Stimulated activated CD4-positive, alpha-beta T cell treated with anti-CD3 and anti-CD28 coated beads, TNF-alpha, amount 100 ng/mL, for 48 hours (primary cell): Measurements from ENCODE around the gene EMX1.

Experiments used
- DNase-seq, 3 donors: peaks; one replicate each; pipeline ENCODE4 v3.0.0-alpha.2; 2020; ENCODE audit warnings: low read depth in 3 of 3

EMX1 gene

DNA sequence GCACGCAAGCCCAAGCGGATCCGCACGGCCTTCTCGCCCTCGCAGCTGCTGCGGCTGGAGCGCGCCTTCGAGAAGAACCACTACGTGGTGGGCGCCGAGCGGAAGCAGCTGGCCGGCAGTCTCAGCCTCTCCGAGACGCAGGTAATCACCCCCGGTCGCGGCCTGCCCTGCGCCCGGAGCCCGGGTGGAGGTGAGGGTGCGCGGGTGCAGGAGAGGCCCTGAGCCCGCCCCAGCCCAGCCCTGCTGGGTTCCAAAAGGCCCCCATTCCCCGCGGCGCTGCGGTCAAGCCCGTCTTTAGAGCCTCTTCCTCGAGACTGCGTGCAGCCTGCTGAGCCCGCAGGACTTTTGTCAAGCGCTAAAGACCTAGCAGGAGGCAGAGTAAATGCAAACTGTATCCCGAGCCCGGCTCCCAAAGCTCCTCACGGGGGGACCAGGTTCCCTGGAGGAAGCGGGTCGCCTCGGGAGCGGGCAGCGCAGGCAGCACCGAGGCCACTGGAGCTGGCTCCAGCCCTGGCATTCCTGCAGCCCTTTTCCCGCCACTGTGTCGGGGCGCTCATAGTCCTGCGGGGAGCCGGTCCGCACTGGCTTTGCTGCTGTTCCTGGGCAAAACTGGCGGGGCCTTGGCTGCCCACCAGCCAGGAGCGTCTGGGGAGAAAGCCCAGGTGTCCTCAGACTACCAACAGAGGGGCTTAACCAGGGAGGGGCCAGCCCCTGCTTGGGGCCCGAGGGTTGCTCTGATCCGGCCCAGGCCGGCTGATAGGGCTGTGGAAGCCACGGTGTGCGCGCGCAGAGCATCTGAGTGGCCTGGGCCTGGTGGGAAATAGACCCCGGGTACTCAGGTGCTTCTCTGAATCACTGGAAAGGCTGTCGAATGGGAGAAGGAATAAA lies 7.3 kb downstream of the EMX1 start:
- DNase-seq, result no peak

DNA sequence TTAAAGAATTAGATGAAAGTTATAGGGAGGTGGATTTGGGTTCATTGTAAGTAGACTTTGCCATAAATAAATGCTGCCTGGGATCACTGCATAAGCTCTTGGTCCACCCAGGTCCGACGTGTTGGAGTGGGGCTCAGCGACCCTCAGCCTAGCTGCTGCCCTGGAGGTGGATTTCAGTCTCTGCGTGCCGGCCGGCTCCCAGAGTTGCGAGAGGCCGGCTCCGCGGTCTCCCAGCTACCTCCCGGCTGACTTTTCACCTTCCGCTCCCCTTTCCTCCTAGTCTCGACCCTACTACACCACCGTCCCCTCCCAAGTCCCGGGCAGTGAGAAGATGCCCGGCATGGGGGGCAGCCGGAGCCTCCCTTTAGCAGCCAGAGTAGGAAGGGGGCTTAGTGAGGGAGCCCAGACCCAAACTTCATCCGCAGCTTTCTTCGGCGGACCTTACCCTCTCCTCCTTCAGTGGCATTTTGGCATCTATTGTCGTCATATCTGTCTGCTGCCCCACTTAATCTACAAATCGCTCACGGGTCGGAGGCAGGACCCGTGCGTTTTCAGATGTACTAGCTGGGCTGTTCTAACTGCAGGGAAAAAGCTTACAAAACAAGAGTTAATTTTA lies 8.1 kb downstream of the EMX1 start:
- no peak for DNase-seq

DNA sequence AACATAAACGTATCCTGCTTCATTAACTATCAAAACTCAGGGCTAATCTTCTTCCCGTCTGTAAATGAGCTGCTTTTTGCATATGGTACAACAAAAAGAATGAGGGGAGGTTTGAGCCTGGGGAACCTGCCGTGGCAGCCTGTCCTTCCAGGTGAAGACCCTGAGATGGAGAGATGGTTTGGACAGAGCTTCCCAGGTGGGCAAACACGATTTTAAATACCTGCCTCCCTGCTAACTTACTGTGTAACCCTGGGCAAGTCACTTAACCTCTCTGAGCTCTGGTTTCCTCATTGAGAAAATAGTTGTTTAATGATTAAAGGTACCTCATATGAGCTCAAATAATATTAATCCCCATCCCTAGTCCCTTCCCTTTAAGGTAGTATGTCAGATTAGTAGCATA lies 9.0 kb downstream of the EMX1 start:
- DNase-seq, result no peak

DNA sequence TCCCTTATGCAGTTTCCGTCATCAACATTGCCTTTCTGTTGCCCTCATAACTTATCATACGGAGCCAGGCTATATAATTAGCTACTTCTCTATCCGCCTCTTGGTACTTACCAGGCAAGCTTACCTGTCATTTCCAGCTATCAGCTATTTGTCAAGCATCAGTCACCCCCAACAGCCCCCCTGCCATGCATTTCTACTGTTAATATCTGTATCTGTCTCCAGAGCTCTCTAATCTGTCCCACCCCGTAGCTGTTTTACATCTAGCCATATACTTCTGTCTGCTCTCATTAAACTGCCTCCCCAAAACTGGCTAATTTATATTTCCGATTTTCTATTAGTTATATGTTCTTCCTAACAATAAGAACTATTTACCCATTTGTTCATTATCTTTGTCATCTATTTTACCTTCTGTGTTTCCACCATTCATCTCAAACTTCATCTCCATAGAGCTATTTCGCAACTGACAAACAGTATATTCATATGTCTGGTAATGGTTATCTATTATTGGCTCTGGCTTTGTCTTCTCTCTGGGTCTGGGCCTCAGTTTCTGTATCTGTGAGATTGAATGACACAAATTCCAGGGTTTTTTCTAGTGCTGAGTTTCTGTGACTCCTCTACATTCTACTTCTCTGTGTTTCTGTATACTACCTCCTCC lies 9.6 kb downstream of the EMX1 start:
- DNase-seq, result no peak

DNA sequence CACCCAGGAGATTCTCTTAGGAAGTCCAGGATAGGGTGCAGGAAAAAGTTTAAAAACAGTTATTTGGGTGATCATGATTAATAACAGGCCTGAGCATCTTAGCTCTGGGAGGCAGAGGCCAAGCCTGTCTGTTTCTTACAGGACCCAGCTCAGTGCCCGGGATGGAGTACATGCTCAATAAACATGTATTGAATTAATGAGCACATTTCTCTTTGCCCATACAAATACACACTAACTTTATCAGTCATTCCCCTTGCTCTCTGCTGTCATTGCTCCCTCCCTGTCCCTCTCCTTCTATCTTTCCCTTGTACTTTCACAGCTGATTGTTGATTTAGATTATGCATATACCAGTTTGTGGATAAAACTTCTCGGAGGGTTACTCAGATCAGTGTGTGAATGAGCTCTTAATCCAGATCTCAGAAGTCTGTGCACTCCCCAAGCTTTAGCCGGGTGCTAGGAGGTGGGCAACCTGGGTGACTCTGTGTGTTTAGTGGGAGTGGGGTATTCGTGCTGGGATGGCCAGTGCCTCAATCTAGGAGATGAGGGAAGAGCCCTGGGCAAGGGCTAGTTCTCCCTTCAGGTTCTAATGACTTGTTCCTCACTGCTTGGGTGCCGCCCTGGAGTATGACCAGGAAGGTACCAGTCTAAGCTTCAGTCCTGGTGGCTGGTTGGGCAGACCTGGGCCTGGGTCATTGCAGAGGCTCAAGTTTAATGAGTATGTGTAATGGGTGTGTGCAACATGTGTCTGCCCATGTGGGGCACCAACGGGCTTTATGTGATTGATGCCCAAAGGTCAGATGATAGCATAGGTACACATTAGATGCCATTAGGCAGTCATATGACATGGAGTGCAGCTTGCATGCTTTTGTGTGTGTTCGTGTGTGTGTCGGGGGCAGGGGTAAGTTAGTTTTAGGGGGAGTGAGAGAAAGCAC lies 10.6 kb downstream of the EMX1 start:
- no peak for DNase-seq

DNA sequence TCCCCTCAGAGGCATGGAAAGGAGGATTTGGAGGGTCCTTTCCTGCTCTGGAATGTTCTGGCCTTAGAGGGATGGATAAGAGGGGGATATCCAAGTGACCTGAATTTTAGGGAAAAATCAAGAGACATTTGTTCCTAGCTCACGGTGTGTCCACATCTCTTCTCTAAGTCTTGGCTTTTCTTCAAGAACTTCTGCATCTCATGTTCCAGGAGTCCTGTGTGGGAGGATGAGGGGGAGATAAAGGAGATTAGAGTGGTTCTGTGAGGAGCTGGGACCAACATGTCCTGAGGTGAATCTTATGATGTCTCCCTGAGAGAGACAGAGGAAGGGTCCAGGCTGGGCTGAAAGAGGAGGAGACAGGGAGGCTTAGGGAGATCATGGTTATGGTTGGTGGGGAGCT lies 11.7 kb downstream of the EMX1 start:
- no peak for DNase-seq

DNA sequence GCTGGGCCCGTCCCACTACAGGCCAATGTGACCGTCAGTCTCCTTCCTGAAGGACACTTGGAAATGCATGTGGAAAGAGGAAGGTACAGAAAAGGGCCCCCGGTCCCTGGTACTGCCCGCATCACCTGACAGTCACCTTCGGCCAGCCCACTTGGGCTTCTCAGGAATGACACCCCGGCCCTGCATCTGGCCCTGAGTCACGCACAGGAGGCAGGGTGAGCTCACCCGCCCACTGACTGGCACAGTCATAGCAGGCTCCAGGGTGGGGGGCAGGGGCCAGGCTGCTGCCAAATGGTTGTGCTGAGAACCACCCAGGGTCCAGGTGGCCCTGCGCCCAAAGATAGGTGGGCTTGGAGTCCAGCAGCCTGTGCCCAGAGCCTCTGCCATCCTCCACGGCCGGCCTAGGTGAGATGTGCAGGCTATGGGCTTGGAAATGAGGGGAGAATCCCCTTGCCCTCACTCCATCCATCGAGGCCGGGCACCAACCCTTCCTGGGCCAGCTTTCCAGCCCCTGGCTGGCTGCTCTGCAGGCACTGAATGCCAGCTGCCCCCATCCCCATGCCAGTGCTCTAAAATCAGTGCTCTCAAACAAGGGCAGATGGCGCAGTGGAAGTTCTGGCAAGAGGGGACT lies 14.1 kb downstream of the EMX1 start:
- no peak for DNase-seq

DNA sequence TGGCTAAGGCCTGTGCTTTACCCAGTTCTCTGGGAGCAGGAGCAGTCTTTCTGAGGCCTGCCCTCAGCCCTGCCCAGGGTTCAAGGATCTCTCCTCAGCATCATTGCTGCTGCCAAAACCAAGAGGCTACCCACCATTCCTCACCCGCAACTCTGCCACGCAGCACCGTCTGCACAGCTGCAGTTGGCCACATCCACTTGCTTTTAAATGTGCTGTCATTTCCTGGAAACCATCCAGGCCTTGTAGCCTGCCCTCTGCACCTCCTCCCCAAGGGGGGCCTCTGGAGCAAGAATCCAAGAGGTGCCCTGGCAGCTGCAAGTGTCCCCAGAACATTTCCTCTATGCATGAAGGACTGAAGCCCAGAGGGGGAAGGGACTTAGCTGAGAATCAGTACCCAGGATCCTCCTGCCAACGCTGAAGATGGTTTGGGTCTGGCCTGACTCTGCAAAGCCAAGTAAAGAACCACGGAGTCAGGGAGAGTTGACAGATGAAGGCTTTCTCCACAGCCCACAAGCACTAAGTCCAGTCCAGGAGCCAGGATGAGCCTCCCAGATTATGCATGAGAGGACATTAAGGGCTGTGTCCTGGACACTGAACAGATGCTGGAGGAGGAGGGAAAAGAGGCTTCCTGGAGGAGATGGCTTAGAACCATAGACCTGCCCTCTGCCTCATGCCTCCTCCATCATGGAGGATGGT lies 14.9 kb downstream of the EMX1 start:
- DNase-seq, result no peak

DNA sequence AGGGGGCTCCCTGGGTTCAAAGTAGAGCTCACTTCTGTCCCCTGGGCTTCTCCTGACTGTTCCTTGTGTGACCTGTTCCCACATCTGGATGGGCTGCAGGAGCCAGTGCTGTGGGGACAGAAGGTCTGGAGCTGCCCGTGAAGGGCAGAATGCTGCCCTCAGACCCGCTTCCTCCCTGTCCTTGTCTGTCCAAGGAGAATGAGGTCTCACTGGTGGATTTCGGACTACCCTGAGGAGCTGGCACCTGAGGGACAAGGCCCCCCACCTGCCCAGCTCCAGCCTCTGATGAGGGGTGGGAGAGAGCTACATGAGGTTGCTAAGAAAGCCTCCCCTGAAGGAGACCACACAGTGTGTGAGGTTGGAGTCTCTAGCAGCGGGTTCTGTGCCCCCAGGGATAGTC lies 15.5 kb downstream of the EMX1 start:
- DNase-seq, result no peak

DNA sequence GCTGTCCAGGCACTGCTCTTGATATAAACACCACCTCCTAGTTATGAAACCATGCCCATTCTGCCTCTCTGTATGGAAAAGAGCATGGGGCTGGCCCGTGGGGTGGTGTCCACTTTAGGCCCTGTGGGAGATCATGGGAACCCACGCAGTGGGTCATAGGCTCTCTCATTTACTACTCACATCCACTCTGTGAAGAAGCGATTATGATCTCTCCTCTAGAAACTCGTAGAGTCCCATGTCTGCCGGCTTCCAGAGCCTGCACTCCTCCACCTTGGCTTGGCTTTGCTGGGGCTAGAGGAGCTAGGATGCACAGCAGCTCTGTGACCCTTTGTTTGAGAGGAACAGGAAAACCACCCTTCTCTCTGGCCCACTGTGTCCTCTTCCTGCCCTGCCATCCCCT lies 15.9 kb downstream of the EMX1 start:
- no peak for DNase-seq

DNA sequence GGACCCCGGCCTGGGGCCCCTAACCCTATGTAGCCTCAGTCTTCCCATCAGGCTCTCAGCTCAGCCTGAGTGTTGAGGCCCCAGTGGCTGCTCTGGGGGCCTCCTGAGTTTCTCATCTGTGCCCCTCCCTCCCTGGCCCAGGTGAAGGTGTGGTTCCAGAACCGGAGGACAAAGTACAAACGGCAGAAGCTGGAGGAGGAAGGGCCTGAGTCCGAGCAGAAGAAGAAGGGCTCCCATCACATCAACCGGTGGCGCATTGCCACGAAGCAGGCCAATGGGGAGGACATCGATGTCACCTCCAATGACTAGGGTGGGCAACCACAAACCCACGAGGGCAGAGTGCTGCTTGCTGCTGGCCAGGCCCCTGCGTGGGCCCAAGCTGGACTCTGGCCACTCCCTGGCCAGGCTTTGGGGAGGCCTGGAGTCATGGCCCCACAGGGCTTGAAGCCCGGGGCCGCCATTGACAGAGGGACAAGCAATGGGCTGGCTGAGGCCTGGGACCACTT lies 16.4 kb downstream of the EMX1 start:
- no peak for DNase-seq

DNA sequence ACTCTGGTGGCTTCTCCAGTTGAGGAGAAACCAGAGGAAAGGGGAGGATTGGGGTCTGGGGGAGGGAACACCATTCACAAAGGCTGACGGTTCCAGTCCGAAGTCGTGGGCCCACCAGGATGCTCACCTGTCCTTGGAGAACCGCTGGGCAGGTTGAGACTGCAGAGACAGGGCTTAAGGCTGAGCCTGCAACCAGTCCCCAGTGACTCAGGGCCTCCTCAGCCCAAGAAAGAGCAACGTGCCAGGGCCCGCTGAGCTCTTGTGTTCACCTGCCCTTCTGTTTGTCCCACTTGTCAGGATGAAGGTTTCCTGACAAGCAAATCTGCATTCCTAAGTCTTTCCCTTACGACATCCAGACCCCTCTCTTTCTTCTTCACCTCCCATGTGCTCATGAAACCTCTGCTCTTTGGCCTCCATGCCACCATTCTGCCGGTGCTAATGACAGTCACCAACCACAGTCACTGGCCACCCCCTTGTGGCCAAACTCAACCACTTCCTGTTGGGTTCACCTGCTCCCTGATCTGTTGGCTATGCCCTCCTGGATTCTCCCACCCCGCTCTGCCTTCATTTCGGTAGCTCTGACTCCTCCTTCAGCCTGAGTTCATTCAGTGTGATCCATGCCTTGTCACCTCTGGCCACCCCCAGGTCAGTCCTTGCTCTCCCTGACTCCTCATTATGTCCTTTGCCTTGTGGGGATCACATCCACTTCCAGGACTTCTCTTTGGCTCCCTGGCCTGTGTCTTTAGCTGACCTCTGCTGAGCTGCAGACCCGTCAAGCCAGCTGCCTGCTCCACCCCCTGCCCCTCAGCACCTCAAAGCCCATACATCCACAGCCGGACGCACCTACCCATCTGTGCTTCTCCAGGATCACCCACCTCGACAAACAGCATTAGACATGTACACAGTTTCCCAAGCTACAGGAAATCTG lies 17.6 kb downstream of the EMX1 start:
- DNase-seq, result no peak

DNA sequence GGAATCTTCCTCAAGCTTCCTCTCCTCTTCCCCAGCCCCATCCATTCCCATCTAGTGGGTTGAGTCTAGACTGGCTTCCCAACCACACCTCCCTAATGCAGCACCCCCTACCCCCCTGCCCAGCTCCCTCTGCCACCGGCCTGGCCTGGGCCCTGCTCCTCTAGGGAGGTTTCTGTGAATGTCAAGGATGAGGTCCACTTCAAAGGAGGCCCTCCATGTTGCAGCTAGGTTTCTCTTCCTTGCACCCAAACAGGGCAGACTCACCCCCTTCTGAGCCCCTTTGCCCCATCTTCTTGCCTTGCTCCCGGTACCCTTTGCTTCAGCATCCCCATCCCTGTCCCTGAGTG lies 18.3 kb downstream of the EMX1 start:
- DNase-seq, result no peak

DNA sequence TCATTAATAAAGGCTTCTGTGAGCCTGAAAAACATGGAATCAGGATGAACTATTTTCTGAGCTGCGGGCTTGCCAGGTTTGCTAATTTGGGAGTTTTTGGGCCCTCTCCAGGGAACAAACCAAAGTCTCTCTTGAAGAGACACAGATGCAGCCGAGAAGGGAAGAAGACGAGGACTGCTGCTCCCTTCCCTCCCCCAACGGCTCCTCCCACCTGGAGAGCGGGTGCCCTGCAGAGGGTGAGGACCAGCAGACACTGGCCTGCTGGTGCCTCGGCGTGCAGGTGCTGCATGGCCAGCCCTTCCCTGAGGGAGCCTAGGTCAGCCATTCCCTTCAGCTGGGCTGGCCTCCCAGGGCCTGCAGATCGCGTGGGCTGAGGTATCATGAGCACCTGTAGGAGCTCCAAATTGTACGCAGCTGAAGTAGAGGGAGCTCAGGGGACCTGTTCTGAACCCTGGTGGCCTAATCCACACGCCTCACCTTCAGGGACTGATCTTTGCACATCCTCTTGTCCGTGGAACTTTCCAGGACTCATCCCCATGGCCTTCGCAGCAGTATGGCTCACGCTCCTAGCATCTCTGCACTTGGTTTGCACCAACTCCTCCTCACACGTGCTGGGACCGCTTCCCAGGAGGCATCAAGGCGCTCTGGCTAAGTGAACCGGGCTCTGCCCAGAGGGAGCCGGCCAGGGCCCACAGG lies 19.5 kb downstream of the EMX1 start:
- DNase-seq, result no peak

DNA sequence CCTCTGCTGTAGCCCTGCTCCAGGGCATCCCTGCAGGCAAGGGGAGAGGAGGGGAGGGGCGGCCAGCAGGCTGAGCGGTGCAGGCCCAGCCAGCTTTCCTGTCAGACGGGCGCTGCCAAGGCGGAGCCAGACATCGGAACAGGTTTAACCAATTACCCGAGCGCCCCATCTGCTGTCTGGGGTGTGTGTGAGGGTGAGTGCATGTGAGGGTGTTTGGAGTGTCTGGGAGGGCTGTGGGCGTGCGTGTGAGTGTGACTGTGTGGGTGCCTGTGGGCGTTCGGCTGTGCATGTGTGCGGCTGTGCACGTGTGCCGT lies 20.0 kb downstream of the EMX1 start:
- no peak for DNase-seq

DNA sequence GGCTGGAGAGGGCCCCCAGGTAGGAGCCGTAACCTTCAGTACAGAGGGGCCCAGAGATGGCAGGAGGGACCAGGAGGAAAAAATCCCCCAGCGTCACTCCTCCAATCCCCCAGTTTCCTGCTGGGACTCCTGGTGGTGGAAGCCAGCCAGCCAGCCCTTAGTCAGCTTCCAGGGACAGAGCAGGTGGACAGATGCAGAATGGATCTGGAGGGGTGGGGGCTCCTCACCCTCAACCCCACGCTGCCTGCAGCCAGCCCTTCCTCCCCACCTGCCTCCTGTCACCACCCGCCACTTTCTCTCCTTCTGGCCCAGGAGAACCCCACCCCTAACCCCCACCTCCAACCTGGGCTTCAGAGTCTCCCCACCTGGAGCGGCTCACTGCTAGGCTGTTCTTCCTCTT lies 21.1 kb downstream of the EMX1 start:
- no peak for DNase-seq

DNA sequence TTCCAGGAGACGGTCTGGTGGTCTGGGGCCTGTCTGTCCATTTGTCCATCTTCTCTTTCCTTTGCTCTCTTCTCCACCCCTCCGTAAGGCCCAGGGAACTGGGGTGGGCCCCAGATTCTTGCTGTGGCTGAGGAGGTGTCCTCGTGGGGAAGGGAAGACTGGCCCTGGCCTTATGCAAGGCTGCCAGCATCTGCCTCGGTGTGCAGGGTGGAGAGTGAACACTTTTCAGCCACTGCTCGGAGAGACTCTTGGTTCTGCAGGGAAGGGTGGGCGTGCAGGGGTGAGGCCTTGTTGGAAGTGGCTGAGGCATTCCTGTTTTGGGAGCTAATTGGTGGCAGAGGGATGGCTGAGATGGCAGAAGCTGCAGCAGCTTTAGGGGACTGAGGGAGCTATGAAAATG lies 23.0 kb downstream of the EMX1 start:
- DNase-seq, result no peak

DNA sequence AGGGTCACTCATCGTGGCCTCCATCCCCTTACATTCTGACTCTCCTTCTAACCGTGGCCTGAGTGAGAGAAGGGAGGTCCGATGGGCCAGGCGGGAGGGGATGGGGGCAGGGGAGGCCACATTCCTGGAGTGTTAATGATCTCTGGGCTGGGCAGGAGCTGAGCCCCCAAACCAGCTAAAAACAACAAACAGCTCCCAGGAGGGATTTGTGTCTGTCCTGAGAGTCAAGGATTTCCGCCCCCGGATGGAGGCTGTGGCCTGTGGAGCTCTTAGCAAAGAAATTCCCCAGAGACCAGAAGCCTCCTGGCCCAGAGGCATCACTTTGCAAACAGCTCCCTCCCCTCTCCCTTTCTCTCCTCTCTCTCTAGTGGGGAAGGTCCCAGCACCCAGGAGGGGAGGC lies 23.5 kb downstream of the EMX1 start:
- no peak for DNase-seq

DNA sequence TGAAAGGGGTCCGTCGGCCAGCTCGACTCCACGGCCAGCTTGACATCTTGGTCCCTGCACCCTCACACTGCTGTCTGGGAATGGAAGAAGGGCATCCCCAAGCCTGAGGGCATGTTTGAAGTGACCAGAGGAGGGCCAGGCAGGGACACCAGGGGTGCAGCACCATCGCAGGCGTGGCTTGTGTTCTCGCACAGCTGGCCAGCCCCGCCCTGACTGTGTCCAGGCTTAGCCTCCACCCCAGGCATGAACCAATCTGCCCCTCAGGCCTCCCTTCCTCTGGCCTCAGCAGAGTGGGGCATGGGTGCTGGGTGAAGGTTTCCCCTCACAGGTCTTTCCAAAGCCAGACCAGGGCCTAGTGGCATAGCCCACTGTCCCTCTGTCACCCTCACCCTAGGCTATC lies 25.0 kb downstream of the EMX1 start:
- no peak for DNase-seq
